Endothelial cell of hepatic sinusoid (primary cell): Measurements from ENCODE around the gene FBXO24.

Experiments
- in situ Hi-C: cut with HindIII; loops from 2 replicates; pipeline ENCODE4 v1.10.0; 2017; ENCODE audit warnings: low sequenced_read_pairs

The FBXO24 gene

DNA sequence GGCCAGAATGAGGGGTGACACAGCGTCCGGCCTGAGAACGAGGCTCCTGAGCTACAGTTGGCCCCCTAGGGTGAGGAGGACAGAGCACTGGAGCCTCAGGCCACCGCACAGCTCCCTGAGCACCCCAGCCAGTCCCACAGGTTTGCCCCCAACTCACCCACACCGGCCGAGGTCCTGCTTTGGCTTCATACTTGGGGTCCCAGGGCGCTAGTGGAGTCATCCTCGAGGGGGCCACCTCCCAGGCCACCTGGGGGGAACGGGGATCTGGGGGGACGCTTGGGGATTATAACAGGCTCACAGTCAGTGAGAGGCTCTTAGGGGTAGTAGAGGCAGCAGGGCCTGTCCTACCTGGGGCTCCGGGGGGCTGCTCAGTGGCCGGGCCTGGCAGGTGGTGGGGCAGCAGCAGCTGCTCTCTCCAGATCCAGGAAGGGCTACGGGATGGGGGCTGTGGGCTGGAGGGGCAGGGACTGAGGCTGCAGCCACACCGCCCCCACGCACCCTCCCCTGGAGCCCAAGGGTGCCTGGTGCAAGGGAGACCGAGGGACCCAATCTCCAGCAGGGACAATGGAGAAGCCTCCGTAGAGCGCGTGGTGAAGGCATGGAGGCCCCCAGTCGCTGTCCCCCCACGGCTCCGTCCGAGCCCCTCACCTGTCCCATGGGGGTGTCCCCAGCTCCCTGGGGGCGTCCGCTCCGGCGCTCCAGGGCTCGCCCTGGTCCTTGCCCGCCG, 13.0 kb upstream of the FBXO24 start:
- in situ Hi-C loops, result no loop called here

DNA sequence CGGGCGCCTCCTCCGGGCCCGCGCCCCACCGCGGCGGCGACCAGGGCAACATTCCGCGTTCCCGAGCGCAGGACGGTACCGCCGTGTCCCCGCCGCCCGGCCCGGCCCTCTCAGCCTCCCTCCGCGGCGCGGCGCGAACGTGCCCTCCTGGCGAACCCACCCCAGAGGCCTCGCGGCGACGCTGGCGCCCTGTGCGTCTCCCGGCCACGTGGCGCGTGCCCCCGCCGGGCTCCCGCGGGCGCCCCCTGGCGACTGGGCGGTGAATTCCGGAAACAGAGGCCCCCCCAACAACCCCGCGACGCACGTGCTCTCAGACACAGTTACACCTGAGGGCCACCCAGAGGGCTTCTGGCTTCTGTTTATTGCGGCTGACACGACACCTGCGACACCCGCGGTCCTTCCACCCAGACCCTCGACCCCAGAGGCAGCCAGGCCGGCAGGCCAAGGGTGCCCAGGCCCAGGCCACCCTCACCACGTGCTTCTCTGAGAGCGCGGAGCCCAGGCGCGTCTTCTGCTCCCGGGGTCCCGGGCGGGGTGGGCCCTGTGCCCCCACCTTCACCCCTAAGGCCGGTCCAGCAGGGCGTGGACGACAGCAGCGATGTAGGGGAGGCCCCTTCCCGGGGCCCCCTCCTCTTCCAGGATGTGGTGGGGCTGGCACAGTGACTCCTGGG, 12.3 kb upstream of the FBXO24 start, which contains the start of gene SAP25:
Gene SAP25, minus strand, starts transcription at position 210 of the 671 bp plus-strand sequence. Its CDS starts 158 bp downstream, at position 52.
- in situ Hi-C loops, result no loop called here

DNA sequence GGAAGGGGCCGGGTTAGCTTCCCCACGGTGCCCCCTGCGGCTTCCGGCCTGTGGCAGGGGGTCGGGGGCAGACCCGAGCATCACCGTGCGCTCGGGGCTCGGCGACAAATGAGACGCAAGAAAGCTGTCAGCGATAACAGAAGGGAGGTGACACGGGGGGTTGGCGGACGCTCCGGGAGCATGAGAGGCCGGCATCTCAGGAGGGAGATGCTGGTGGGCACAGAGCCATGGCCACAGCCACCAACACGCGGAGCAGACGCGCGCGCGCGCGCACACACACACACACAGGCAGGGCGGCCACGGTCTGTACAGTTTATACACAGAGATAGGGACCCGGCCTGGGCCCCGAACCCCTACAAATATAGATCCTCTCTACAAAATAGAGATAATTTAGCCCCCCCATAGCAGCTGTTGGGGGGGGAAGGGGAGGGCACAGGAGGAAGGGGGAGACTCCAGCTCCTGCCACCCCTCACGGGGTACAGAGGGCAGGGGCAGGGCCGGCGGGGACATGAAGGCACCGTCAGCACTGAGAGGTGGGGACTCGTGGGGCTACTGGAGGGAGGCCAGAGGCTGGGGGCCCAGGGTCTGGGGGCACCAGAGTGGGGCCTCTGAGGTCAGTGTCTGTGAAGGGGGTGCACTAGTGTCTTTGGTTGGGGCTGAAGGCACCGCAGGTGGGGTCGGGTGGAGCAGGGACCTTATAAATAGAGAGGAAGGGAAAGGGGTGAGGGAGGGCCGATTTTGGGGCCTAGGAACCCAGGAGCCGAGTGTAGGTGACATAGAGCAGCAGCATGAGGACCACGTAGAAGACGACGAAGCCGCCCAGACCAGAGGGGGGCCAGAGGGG, 11.5 kb upstream of the FBXO24 start:
- in situ Hi-C loops, result no loop called here

DNA sequence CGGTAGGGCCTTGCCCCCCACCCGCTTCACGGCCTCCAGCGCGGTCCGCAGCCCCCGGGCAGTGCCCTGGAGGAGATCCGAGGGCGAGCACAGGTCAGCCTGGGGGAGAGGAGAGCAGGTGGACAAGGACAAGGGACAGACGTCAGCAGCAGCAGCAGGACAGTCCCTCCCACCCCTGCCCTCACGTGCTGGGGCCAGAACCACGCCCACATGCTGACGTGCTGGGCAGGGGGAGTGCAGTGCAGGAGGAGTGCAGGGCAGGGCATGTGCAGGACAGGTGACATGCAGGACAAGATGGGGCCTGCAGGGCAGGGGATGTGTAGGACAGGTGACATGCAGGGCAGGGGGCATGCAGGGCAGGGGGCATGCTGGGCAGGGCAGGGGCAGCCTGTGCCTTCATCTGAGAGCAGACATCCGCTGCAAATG, 10.9 kb upstream of the FBXO24 start:
- in situ Hi-C loops, result no loop called here

DNA sequence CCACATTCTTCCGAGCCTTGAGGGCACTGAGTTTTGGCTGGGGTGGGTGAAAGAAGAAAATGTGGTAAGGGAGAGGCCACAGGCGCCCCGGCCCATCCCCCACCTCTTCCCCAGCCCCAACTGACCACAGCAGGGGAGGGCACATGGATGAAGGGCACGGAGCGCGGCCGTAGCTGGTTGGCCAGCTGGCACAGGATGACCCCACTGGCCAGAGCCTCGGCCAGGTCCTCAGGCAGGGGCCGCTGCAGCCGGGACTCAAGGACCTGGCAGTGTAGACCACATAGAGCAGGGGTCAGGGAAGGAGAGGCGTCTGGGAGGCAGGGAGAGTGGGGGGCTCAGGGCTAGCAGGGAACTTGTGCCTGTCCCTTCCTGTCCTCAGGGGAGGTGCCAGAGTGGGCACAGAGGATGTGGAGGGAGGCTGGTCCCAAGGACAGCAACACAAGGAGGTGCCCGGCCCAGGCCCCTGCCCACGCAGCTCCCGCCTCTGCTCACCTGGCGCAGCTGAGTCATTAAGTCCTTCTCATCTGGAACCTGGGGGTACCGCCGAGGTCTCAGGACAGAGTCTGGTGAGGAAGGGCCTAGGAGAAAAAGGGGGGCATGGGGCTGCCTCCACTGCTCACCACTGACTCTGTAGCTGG, 10.3 kb upstream of the FBXO24 start:
- in situ Hi-C loops, result no loop called here

DNA sequence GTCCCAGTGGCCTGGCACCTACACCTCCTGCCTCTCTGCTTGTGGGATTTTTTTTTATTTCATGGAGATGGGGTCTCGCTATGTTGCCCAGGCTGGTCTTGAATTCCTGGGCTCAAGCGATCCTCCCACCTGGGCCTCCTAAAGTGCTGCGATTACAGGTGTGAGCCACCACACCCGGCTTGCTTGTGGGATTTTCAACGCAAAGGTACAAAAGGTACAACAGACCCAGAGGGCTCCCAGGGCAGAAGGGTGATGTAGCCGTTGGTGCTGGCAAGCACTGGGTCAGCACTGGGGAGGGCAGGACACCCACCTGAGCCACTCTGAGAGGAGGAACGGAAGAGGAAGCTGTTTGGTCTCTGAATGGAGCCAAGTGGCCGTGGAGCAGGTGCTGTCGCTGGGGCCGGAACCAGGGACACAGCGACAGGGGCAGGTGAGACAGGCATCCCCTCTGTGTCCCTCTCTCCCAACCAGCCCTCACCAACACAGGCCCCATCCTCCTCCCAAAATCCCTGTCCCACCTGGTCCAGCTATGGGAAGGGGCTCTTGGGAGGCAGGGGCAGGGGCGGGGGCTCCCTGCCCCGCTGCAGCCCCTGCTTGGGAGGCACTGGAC, 9.6 kb upstream of the FBXO24 start:
- in situ Hi-C loops, result no loop called here

DNA sequence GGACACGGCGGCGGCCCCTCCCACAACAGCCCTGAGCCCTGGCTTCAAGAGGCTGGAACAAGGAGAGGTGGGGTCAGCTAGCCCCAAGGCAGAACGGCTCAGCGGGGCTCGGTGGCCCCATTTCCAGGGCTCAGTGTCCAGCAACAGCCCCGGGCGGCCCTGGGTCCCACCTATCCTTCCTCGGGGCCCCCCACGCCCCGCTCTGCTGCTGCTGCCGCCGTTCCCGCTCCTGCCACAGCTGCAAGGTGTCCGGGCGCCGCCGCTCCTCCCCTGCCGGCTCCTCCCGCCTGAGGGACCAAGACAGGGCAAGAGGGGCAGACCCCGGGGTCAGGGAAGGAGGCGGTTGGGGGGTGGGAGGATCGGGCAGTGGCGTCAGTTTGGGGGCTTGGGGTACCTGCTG, 9.0 kb upstream of the FBXO24 start:
- in situ Hi-C loops, result no loop called here

DNA sequence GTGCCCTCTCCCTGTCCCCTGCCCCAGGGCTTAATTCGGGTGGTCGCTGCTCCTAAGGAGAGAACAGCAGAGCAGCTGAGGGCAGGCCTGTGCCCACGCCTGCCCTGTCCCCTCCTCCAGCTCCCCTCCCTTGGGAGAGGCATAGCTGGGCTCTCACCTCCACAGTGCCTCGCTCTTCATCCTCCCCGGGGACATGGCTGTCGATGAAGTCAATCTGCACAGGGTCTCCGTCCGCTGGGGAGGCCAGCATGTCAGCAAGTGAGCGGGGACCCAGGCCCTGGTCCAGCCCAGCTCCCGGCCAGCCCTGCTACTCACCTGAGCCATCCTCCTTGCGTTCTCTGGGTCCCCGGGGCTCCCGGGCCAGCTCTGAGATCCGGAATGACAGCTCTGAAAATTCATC, 8.6 kb upstream of the FBXO24 start:
- in situ Hi-C loops, result no loop called here

DNA sequence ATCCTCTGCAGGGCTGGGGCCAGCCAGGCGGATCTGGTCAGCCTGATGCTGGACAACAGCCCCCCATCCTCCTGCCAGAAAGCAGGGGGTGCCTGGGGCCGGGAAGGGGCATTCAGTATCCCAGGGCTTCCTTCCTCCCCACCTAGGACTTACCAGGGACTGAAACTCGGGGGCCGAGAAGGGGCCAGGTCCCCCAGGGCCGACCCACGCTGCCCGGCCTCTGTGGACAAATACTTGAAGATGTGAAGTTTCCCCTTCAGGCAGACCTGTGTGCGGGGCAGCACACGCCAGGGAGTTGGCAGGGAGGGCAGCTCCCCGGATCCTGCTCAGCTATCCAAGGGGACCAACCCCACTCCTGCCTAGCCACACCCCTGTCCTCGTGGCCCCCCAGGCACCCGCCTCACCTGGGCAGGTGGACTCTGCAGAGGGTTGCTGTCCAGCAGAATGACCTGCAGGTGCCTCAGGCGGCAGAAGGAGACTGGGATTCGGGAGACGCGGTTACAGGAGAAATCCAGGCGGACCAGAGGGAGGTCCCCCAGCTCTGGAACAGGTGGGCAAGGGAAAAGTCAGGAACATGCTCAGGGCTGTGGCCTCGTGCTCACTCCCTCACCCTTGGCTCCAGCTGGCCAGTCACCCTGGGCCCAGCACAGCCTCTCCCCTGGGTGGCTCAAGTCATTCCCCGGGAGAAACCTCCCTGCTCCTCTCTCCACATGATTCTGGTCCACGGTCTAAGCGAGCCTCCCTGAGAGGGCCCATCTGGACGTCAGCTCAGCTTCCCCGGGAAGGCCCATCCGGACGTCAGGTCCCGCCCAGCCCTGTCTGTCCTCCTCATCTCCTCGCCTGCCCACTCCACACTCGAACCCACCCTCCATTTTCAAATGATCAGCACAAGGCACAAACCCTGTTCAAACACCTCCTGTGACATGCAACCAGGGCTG, 7.6 kb upstream of the FBXO24 start:
- in situ Hi-C loops, result no loop called here

DNA sequence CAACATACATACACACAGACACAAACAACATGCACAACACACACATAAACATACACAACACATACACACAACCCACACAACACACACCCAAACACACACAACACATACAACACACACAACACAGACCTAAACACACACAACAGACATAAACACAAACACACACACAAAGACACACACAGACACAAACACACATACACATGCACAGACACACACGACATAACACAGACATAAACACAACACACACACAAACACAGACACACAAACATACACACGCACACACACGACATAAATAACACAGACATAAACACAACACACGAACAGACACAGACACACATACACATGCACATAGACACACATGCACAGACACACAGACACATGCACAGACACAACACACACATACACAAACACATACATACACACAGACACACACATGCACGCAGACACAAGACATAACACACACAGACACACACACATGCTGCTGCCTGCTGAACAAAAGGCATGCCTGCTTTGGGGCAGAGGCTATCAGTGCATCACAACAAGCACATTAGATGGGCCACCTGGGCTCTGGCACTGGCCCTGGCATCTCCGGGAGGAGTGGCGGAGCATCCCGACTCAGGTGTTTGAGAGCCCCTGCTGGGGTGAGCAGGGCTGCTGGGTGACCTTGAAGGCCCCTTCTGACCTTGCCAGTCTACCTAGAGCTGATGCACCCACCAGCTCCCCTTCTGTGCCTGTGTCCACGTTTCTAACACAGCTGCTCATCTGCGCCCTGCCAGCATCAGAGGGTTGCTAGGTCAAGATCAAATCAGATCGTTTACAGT, 5.5 kb upstream of the FBXO24 start:
- in situ Hi-C loops, result no loop called here

DNA sequence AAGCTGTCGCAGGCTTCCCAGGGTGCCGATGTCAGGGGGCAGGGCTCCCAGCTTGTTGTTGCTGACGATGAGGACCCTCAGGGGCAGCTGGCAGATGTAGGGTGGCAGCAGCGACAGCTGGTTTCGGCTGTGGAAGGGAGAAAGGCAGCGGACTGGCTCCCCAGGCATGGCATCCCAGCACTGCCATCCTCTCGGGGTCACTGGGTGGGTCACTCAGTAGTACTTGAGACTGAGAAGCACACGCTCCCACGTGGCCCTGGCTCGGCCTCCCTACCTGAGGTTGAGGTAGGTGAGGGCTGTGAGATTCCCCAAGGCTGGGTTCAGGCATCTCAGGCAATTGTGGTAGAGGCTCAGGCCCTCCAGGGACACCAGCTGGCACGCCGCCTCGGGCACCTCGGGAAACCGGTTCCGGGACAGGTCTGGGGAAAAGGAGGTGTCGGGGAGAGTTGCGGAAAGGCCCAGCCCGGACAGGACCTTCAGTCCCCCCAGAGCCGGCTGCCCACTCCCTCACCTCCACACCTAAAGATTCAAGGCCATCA, 4.0 kb upstream of the FBXO24 start:
- in situ Hi-C loops, result no loop called here

DNA sequence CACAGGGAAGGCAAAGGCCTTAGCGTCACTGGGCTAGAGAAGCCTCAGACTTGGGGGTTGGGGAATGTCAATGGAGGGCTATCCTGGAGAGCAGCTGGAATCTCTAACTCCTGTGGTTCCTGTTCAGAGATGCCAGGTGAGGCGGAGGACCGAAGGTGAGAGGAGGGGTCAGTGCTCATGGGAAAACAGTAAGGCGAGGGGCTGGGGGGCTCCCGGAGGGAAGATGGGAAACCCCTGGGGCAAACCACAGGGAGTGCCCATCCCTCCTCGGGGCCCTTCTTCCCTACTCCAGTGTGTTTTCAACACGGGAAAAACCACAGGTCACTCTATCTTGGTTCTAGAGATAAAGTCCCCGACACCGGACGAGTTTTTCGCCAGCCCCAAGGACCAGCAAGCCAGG, 3.5 kb upstream of the FBXO24 start:
- in situ Hi-C loops, result no loop called here

DNA sequence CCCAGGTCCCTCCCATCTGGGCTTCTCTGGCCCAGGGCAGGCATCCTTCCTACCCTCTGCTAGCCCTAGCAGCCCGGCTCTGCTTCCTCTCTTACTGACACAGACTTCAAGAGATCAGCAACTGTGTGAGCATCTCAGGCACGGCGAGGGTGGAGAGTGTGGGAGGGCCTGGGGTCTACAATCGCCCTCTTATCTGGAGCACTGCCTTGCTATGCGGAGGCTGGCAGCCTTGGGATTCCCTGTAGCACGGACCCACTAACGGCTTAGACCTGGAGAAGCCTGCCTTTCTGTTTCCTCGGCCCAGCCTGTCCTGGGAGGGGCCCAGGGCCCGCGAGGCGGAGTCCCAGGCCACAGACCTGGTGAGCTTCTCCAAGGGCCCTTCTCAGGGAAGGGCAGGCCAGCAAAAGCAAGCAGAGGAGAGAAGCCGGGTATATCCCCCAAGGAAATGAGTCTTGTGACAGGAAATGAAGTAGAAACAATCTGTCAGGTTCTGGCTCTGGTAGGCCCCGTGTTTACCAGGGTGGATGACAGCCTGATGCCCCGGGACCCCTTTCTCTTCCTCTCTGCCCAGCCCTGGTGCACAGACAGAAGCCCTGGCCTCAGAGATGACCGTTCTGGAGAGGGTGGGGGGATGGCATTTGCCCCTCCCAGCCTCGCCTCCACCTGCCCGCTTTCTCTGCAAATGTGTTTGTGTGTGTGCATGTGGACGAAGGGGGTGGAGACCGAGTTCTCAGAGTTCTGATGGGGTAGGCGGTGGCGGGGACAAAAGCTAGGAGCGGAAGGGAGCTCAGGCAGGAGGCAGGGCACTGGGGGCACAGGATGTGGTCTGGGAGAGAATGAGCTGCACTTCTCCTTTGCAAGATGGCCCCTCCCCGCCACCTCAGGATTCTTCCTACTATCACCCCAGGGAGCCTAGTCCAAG, 2.7 kb upstream of the FBXO24 start:
- in situ Hi-C loops, result no loop called here

DNA sequence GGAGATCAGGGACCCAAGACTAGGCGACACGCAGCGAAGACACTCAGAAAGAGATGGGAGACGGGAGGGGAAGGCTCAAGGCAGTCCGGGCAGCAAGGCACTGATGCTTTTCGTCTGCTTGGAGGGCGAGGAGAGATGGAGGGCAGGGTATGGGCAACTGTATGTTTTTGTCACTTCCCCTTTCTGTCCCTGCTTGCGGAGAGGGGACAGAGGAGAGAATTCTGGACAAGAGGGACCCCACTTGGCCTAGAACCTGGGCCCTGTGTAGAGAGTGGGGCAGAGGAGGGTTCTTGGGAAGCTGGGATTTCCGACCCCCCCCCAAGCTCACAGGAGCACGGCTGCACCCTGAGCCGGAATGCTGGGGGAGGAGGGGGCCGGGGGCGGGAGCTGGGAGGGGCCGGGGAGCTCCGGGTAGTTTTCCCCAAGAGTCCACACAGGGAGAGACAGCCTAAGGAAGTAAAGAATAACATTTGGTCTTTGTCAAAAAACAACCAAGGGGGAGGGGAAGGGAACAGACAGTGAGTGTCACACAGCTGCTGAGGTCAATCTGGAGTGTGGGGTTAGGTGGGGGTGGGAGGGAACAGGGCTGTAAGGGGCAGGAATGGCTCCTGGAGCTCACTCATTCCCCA, 2.0 kb upstream of the FBXO24 start:
- in situ Hi-C loops, result no loop called here

DNA sequence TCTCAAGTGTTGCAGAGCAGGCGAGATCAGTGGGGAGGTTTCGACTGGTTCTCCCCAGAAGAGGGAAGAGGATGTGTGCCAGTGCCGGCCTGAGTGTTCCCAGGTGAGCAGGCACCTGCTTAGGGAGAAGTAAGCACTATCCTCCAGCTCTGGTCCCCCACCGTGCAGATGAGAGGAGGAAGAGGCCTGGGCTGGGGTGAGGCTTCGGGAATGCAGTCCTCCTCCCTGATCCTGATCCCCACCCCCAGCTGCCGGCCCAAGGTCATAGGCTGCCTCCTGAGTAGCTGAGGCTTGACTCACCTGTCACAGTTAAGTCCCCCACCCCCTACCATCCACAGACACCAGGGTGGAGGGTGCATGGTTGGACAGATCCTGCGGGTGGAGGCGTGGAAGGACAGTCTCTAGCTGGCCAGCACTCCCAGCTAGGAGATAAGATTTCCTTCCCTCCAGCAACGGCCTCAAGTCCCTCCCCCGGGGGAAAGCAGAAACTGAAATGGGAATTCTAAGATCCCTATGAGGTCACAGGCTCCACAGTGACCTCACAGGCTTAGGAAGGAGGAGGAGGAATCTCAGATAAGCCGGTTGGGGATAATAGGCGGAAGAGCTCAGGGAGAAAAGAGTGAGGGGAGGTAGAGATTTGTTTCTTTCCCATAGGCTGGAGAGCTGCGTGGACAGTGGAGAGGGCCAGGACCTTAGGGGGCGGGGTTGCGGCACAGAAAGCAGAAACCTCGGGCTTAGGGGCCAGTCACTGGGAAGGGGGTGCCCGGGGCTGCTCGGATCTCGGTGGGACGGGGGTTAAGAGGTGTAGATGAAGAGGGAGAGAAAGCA, 1.2 kb upstream of the FBXO24 start:
- in situ Hi-C loops, result no loop called here
